Measurements from ENCODE around the gene CYP8B1. TPM values are rescaled to one million over a fixed set of nuclear protein-coding genes. Genes with fewer than 3 reads are reported as not detected.

CYP8B1 gene
- polyA plus RNA-seq, 1 donor (not counting 4 experiments of a cell fraction or from before 2014, with no cell fraction given): not detected

DNA sequence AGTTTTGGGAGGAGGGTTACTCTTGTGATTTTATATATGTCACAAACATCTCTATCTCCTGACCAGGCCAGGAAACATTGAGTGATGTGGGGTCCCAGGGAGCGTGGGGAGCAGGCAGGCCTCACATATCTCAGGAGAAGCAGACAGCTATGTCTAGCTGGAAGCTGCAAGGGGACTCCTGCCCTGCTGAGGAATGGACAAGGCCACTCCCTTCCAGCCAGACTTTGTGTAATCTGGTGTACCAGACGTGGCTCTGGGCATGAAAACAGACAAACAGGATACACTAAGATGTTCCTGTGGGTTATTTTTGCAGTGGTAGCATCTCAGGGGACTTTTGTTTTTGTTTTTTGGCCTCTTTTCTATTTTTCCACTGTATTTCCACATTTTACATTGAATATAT is 23.2 kb downstream of the CYP8B1 start:
- H3K27me3 ChIP-seq (ENCODE audit: control insufficient read depth, extremely low read depth, insufficient read depth, low read length): no peaks in the 10 kb centered on the region
- TF ChIP-seq, protein P1, sequence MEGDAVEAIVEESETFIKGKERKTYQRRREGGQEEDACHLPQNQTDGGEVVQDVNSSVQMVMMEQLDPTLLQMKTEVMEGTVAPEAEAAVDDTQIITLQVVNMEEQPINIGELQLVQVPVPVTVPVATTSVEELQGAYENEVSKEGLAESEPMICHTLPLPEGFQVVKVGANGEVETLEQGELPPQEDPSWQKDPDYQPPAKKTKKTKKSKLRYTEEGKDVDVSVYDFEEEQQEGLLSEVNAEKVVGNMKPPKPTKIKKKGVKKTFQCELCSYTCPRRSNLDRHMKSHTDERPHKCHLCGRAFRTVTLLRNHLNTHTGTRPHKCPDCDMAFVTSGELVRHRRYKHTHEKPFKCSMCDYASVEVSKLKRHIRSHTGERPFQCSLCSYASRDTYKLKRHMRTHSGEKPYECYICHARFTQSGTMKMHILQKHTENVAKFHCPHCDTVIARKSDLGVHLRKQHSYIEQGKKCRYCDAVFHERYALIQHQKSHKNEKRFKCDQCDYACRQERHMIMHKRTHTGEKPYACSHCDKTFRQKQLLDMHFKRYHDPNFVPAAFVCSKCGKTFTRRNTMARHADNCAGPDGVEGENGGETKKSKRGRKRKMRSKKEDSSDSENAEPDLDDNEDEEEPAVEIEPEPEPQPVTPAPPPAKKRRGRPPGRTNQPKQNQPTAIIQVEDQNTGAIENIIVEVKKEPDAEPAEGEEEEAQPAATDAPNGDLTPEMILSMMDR (optimal IDR thresholded peaks at IDR 0.05 in 1 of 3, IDR thresholded peaks at IDR 0.05 in 1 of 3, conservative IDR thresholded peaks at IDR 0.05 in 1 of 3; ENCODE audit: extremely low read depth in 1 of 3, insufficient read depth in 2 of 3, low read length in 3 of 3): no peak
- H3K4me1 ChIP-seq (ENCODE audit: control insufficient read depth, extremely low read depth, insufficient read depth, low read length): no peaks in the 10 kb centered on the region
- no peak for FAIRE-seq
- H3K27ac ChIP-seq (ENCODE audit: control insufficient read depth, insufficient read depth, low read length): no peak overlapping the region
- H4K20me1 ChIP-seq (ENCODE audit: control insufficient read depth, extremely low read depth, insufficient read depth, low read length): no peaks in the 10 kb centered on the region
- H3K36me3 ChIP-seq (ENCODE audit: control insufficient read depth in 2 of 2, extremely low read depth in 1 of 2, insufficient read depth in 2 of 2, low read length in 2 of 2): no peaks in the 10 kb centered on the region
- H3K9me3 ChIP-seq (ENCODE audit: control insufficient read depth, low read depth, low read length): no peaks in the 10 kb centered on the region
- H3K9ac ChIP-seq (ENCODE audit: control insufficient read depth, extremely low read depth, insufficient read depth, low read length): no peak overlapping the region
- dilution Hi-C loops (cut with MboI; ENCODE audit: extremely low pct_ligation_motif_present, low sequenced_read_pairs): no loop called here
- H3K79me2 ChIP-seq (ENCODE audit: control insufficient read depth, insufficient read depth, low read length): no peaks in the 10 kb centered on the region
- no peaks in the 10 kb centered on the region for H3K9me1 ChIP-seq (ENCODE audit: control insufficient read depth, extremely low read depth, insufficient read depth, low read length)
- no peak overlapping the region for H3K4me2 ChIP-seq (ENCODE audit: control insufficient read depth, extremely low read depth, insufficient read depth, low read depth, low read length)
- no peak overlapping the region for H2AFZ ChIP-seq (ENCODE audit: control insufficient read depth, low read length)
- no peak overlapping the region for H3K4me3 ChIP-seq (ENCODE audit: control insufficient read depth in 2 of 3, extremely low read depth in 1 of 3, insufficient read depth in 2 of 3, low read depth in 1 of 3, low read length in 3 of 3)
- DNase-seq (ENCODE audit: low read depth, low spot score): no peak

- no peaks in the 10 kb centered on the region for H3K36me3 ChIP-seq (ENCODE audit: control insufficient read depth in 2 of 2, extremely low read depth in 1 of 2, insufficient read depth in 2 of 2, low read length in 2 of 2)
- DNase-seq (ENCODE audit: low read depth, low spot score) (no peak), FAIRE-seq (no peak)
- H2AFZ ChIP-seq (ENCODE audit: control insufficient read depth, low read length): no peak overlapping the region
- H3K4me1 ChIP-seq (ENCODE audit: control insufficient read depth, extremely low read depth, insufficient read depth, low read length): no peaks in the 10 kb centered on the region
- dilution Hi-C loops (cut with MboI; ENCODE audit: extremely low pct_ligation_motif_present, low sequenced_read_pairs): no loop called here
- no peaks in the 10 kb centered on the region for H3K9me3 ChIP-seq (ENCODE audit: control insufficient read depth, low read depth, low read length)
- no peaks in the 10 kb centered on the region for H4K20me1 ChIP-seq (ENCODE audit: control insufficient read depth, extremely low read depth, insufficient read depth, low read length)
- H3K9me1 ChIP-seq (ENCODE audit: control insufficient read depth, extremely low read depth, insufficient read depth, low read length): no peaks in the 10 kb centered on the region
- H3K27ac ChIP-seq (ENCODE audit: control insufficient read depth, insufficient read depth, low read length): no peak overlapping the region
- no peak overlapping the region for H3K4me3 ChIP-seq (ENCODE audit: control insufficient read depth in 2 of 3, extremely low read depth in 1 of 3, insufficient read depth in 2 of 3, low read depth in 1 of 3, low read length in 3 of 3)
- no peak overlapping the region for H3K4me2 ChIP-seq (ENCODE audit: control insufficient read depth, extremely low read depth, insufficient read depth, low read depth, low read length)
- no peaks in the 10 kb centered on the region for H3K79me2 ChIP-seq (ENCODE audit: control insufficient read depth, insufficient read depth, low read length)
- H3K27me3 ChIP-seq (ENCODE audit: control insufficient read depth, extremely low read depth, insufficient read depth, low read length): no peaks in the 10 kb centered on the region
- TF ChIP-seq, protein P1 (optimal IDR thresholded peaks at IDR 0.05 in 1 of 3, IDR thresholded peaks at IDR 0.05 in 1 of 3, conservative IDR thresholded peaks at IDR 0.05 in 1 of 3; ENCODE audit: extremely low read depth in 1 of 3, insufficient read depth in 2 of 3, low read length in 3 of 3): no peak
- TF ChIP-seq EZH2 (IDR thresholded peaks at IDR 0.05; ENCODE audit: low read length): no peak
- no peak overlapping the region for H3K9ac ChIP-seq (ENCODE audit: control insufficient read depth, extremely low read depth, insufficient read depth, low read length)
These were observed 24.3 kb downstream of the CYP8B1 start for GRCh38 chr3:42851228-42851834.

Measured in keratinocyte (primary cell).